ENCODE measurements around the gene EPB41L5. TPM values are rescaled to one million over a fixed set of nuclear protein-coding genes. Genes with fewer than 3 reads are reported as not detected.

EPB41L5 gene
- total RNA-seq, 2 donors from 2014 or later, result 44.9 to 51.0 TPM

DNA sequence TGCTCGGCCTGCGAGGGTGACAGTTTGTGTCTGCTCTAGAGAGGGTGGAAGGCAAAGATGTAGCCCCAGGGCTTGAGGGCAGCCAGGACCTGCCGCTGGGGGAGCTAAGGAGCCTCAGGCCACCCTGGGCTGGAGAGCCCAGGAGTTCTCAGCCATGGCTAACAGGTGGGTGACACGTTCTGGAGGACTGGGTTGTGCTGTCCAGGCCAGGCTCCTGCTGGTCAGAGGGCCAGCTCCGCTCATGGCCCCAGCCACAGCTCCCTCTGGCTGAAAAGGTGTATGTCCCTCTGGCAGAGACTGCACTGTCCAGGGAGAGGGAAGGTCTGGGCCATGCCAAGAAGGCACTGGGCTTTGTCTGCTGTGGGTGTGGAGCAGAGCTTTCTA is 191.1 kb downstream of the EPB41L5 start:
- H3K4me3 ChIP-seq (ENCODE audit: low read length), result no peak overlapping the region
- TF ChIP-seq, protein P1, sequence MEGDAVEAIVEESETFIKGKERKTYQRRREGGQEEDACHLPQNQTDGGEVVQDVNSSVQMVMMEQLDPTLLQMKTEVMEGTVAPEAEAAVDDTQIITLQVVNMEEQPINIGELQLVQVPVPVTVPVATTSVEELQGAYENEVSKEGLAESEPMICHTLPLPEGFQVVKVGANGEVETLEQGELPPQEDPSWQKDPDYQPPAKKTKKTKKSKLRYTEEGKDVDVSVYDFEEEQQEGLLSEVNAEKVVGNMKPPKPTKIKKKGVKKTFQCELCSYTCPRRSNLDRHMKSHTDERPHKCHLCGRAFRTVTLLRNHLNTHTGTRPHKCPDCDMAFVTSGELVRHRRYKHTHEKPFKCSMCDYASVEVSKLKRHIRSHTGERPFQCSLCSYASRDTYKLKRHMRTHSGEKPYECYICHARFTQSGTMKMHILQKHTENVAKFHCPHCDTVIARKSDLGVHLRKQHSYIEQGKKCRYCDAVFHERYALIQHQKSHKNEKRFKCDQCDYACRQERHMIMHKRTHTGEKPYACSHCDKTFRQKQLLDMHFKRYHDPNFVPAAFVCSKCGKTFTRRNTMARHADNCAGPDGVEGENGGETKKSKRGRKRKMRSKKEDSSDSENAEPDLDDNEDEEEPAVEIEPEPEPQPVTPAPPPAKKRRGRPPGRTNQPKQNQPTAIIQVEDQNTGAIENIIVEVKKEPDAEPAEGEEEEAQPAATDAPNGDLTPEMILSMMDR (conservative IDR thresholded peaks at IDR 0.05), result peak; percentile 61
- Mint-ChIP-seq H3K4me3 (no peak overlapping the region), H3K36me3 (ENCODE audit: low read depth) (no peaks in the 10 kb centered on the region), H3K4me1 (peaks cover 3% of the 10 kb centered on the region), H3K27ac (no peak overlapping the region), H3K27me3 (ENCODE audit: insufficient read depth) (no peaks in the 10 kb centered on the region), H3K9me3 (peaks cover under 1% of the 10 kb centered on the region)
- DNase-seq, result peak; percentile 63
- H3K4me1 ChIP-seq (ENCODE audit: control insufficient read depth, insufficient read depth, low read length), result no peaks in the 10 kb centered on the region
- no peaks in the 10 kb centered on the region for H3K36me3 ChIP-seq (ENCODE audit: control insufficient read depth, insufficient read depth, low read length)
- H3K9me3 ChIP-seq (ENCODE audit: control insufficient read depth, low read length), result no peaks in the 10 kb centered on the region
- no peaks in the 10 kb centered on the region for H3K27me3 ChIP-seq (ENCODE audit: control insufficient read depth, insufficient read depth, low read length, poor library complexity, severe bottlenecking)
- H3K9ac ChIP-seq (ENCODE audit: extremely low read depth, low read length, poor library complexity, severe bottlenecking), result no peak overlapping the region
- 78 to 85% methylated on average over 2 to 5 of the region's 5 CpGs for WGBS, 2 experiments (ENCODE audit: insufficient coverage in 1 of 2, insufficient read length in 1 of 2)
- H3K27ac ChIP-seq (ENCODE audit: low read depth, low read length), result no peak overlapping the region

DNA sequence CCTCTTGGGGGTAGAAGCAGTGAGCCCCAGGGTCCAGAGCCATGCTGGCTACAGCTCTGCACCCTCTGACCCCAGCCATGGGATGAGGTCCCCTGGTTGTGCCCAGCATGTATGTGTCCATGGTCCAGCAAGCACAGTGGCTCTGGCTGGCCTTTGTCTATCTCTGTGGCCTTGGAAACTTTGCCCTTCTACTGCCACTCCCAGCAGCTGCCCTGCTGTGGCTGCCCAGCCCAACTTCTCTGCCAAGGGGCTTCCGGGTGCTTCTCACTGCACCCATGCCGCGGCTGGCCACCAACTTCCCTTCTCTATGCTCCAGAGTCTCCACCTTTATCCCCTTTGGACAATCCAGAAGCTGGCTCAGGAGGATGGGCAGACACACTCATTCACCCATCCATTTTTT is 191.5 kb downstream of the EPB41L5 start:
- Mint-ChIP-seq H3K4me1 (peaks cover 3% of the 10 kb centered on the region), H3K9me3 (no peaks in the 10 kb centered on the region), H3K36me3 (ENCODE audit: low read depth) (no peaks in the 10 kb centered on the region), H3K27me3 (ENCODE audit: insufficient read depth) (no peaks in the 10 kb centered on the region), H3K4me3 (no peak overlapping the region), H3K27ac (no peak overlapping the region)
- TF ChIP-seq, protein P1 (conservative IDR thresholded peaks at IDR 0.05), result no peak
- no peaks in the 10 kb centered on the region for H3K4me1 ChIP-seq (ENCODE audit: control insufficient read depth, insufficient read depth, low read length)
- WGBS, 2 experiments (ENCODE audit: insufficient coverage in 1 of 2, insufficient read length in 1 of 2), result 64 to 89% methylated on average over 1 to 3 of the region's 3 CpGs
- no peak overlapping the region for H3K9ac ChIP-seq (ENCODE audit: extremely low read depth, low read length, poor library complexity, severe bottlenecking)
- no peaks in the 10 kb centered on the region for H3K9me3 ChIP-seq (ENCODE audit: control insufficient read depth, low read length)
- no peak overlapping the region for H3K4me3 ChIP-seq (ENCODE audit: low read length)
- no peaks in the 10 kb centered on the region for H3K27me3 ChIP-seq (ENCODE audit: control insufficient read depth, insufficient read depth, low read length, poor library complexity, severe bottlenecking)
- no peak overlapping the region for H3K27ac ChIP-seq (ENCODE audit: low read depth, low read length)
- H3K36me3 ChIP-seq (ENCODE audit: control insufficient read depth, insufficient read depth, low read length), result no peaks in the 10 kb centered on the region
- peak; percentile 23 for DNase-seq

DNA sequence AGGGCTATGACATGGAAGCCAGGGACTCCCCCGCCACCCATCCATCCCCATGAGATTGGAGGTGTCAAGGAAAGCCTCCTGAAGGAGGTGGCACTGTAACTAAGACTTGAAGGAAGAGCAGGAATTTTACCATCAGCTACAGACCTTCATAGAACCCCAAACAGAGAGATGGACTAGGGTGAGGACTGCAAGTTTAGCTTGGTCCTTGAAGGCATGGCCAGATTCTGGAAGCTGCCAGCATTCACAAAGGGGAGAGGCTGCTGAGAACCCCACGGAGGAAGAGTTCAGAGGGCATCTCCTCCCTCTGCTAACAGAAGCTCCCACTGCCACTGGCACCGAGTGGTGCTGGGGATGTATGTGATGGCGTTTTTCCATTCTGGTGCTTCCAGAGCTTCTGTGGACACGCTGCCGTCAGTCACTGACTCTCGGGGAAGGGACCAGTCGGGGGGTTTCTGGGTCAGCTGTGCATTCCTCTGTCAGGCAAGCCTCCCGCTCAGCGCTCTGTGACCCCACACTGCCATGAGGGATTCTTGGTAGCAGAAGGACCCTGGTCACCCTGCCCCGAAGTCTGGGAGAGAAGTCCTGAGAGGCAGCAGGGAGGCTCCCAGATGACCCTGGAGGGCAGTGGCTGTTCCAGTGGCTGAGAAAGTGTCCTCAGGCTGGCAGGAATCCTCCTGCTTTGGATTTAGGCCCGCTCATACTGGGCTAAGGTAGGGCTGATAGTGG is 192.2 kb downstream of the EPB41L5 start:
- no peak overlapping the region for H3K4me3 Mint-ChIP-seq
- no peaks in the 10 kb centered on the region for H3K27me3 Mint-ChIP-seq (ENCODE audit: insufficient read depth)
- H3K4me1 Mint-ChIP-seq, result peaks cover 3% of the 10 kb centered on the region
- 91 to 93% methylated on average over 10 to 12 of the region's 12 CpGs for WGBS, 2 experiments (ENCODE audit: insufficient coverage in 1 of 2, insufficient read length in 1 of 2)
- Histone ChIP-seq H3K9me3 (ENCODE audit: control insufficient read depth, low read length) (no peaks in the 10 kb centered on the region), H3K4me1 (ENCODE audit: control insufficient read depth, insufficient read depth, low read length) (no peaks in the 10 kb centered on the region), H3K36me3 (ENCODE audit: control insufficient read depth, insufficient read depth, low read length) (no peaks in the 10 kb centered on the region), H3K27ac (ENCODE audit: low read depth, low read length) (no peak overlapping the region), H3K27me3 (ENCODE audit: control insufficient read depth, insufficient read depth, low read length, poor library complexity, severe bottlenecking) (no peaks in the 10 kb centered on the region), H3K4me3 (ENCODE audit: low read length) (no peak overlapping the region), H3K9ac (ENCODE audit: extremely low read depth, low read length, poor library complexity, severe bottlenecking) (no peak overlapping the region)
- DNase-seq, result no peak
- TF ChIP-seq, protein P1 (conservative IDR thresholded peaks at IDR 0.05), result no peak
- H3K36me3 Mint-ChIP-seq (ENCODE audit: low read depth), result no peaks in the 10 kb centered on the region
- H3K9me3 Mint-ChIP-seq, result no peaks in the 10 kb centered on the region
- H3K27ac Mint-ChIP-seq, result no peak overlapping the region

Data from endodermal cell (in vitro differentiated cells).